Hepatocyte (in vitro differentiated cells): ENCODE data around the gene PDHX. TPM values are rescaled to one million over a fixed set of nuclear protein-coding genes. Genes with fewer than 3 reads are reported as not detected.

Experiments
- DNase-seq: peaks from one replicate; pipeline ENCODE4 v3.0.0-alpha.2; 2016; ENCODE audit warnings: low spot score
- H2AFZ ChIP-seq: fragments of 200-600 bp; sonication (generic); 2 replicates; pipeline ENCODE4 v1.6.0; 2016; ENCODE audit warnings: antibody characterized with exemption, mild to moderate bottlenecking
- H3K27ac ChIP-seq: fragments of 200-600 bp; sonication (generic); 2 replicates; pipeline ENCODE4 v1.5.1; 2016; ENCODE audit warnings: mild to moderate bottlenecking
- H3K27me3 ChIP-seq: fragments of 200-600 bp; sonication (generic); 2 replicates; pipeline ENCODE4 v1.6.1; 2016
- H3K36me3 ChIP-seq: fragments of 200-600 bp; sonication (generic); replicated peaks from 2 replicates; pipeline ENCODE4 v1.5.1; 2016; ENCODE audit warnings: low read depth; ENCODE audit not compliant: insufficient read depth
- H3K4me1 ChIP-seq: fragments of 200-600 bp; sonication (generic); 2 replicates; pipeline ENCODE4 v1.5.1; 2016; ENCODE audit warnings: mild to moderate bottlenecking, moderate library complexity; ENCODE audit not compliant: insufficient read depth
- H3K4me2 ChIP-seq: fragments of 200-600 bp; sonication (generic); 2 replicates; pipeline ENCODE4 v1.6.0; 2016
- H3K4me3 ChIP-seq: fragments of 200-600 bp; sonication (generic); 2 replicates; pipeline ENCODE4 v1.5.1; 2016; ENCODE audit warnings: mild to moderate bottlenecking
- H3K79me2 ChIP-seq: fragments of 200-600 bp; sonication (generic); 2 replicates; pipeline ENCODE4 v1.6.0; 2017; ENCODE audit warnings: mild to moderate bottlenecking
- H3K9me2 ChIP-seq: fragments of 200-600 bp; sonication (generic); replicated peaks from 2 replicates; pipeline ENCODE4 v1.6.0; 2017; ENCODE audit warnings: mild to moderate bottlenecking; ENCODE audit not compliant: insufficient read depth
- H3K9me3 ChIP-seq: fragments of 200-600 bp; sonication (generic); 2 replicates; pipeline ENCODE4 v1.5.1; 2016; ENCODE audit warnings: low read depth, mild to moderate bottlenecking
- H4K20me1 ChIP-seq: fragments of 200-600 bp; sonication (generic); 2 replicates; pipeline ENCODE4 v1.6.0; 2016; ENCODE audit warnings: mild to moderate bottlenecking; ENCODE audit not compliant: insufficient read depth, poor library complexity, severe bottlenecking
- CTCF ChIP-seq: fragments of 200-600 bp; sonication (generic); IDR thresholded peaks from 2 replicates; pipeline ENCODE4 v1.5.1; 2016; ENCODE audit warnings: antibody characterized with exemption, mild to moderate bottlenecking; ENCODE audit not compliant: poor library complexity
- EZH2 ChIP-seq: fragments of 200-600 bp; sonication (generic); IDR thresholded peaks from 2 replicates; pipeline ENCODE4 v1.6.1; 2016; ENCODE audit warnings: antibody characterized with exemption, mild to moderate bottlenecking, borderline replicate concordance
- EZH2phosphoT487 ChIP-seq: fragments of 200-600 bp; sonication (generic); IDR thresholded peaks from one replicate; pipeline ENCODE4 v1.6.1; 2018; ENCODE audit warnings: antibody characterized with exemption, mild to moderate bottlenecking, low read depth, moderate library complexity; ENCODE audit not compliant: unreplicated experiment, severe bottlenecking
- WGBS: methylation state at CpG from one replicate; pipeline ENCODE4 v1.1.6; 2016; ENCODE audit warnings: low lambda C conversion rate; ENCODE audit errors: missing lambda C conversion rate; 5-methylcytosine and 5-hydroxymethylcytosine counted together
- microRNA-seq: library from miRNA; unstranded; fragments of <30 nt; microRNA quantifications from one replicate; pipeline ENCODE4, GENCODE V29; 2017
- polyA plus RNA-seq: library from polyadenylated mRNA; unstranded; fragments of >200 nt; fragmentation: Nextera tagmentation; extraction: Ambion mirVana; gene quantifications from 2 replicates; pipeline ENCODE4 v1.2.1, GENCODE V29; 2016
- small RNA-seq: library from RNA; depleted of rRNA; stranded (forward); fragments of <200 nt; gene quantifications from one replicate; pipeline ENCODE3, GENCODE V24; 2014
- total RNA-seq: library from RNA; depleted of rRNA; stranded (reverse); fragments of >200 nt; gene quantifications from 2 replicates; pipeline ENCODE4 v1.2.3, GENCODE V29; 2014

The PDHX gene
- total and polyA plus RNA-seq, 2 experiments from 2014 or later = 44.8 to 46.8 TPM

- Histone ChIP-seq H3K9me3 (no peaks in the 10 kb centered on the region), H3K4me1 (peaks cover 4% of the 10 kb centered on the region), H4K20me1 (no peaks in the 10 kb centered on the region), H2AFZ (no peak overlapping the region), H3K79me2 (no peaks in the 10 kb centered on the region), H3K27ac (peak overlapping the region; percentile 2), H3K4me2 (no peak overlapping the region), H3K9me2 (no peaks in the 10 kb centered on the region), H3K27me3 (no peaks in the 10 kb centered on the region), H3K4me3 (no peak overlapping the region), H3K36me3 (no peaks in the 10 kb centered on the region)
- WGBS = 36% methylated on average over 8 of the region's 8 CpGs
- DNase-seq = peak; percentile 47
- TF ChIP-seq EZH2phosphoT487 (no peak), CTCF (no peak), EZH2 (no peak)
These were observed 128.9 kb downstream of the PDHX start for GRCh38 chr11:35045236-35045820.

Small RNA genes within 50 kb of the gene (microRNA-seq; reads per million reads assigned to microRNA genes)
- 25.0 reads per million, percentile 43 among the genes with 10 or more reads in this experiment for gene MIR1343

Small RNA genes within 50 kb of the gene (small RNA-seq; reads per million reads assigned to genes)
- 0.50 reads per million, percentile 38 among the genes with 10 or more reads in this experiment for gene MIR1343

Other genes starting within 250 kb of the PDHX start
- 26.8 and 30.6 TPM in 2 replicates for gene APIP, start 239 bp upstream of the PDHX start, total RNA-seq
- gene APIP, start 239 bp upstream of the PDHX start, polyA plus RNA-seq = 21.5 and 25.9 TPM in 2 replicates
- gene CD44, start 222.6 kb downstream of the PDHX start, total RNA-seq = 17.5 and 23.4 TPM in 2 replicates
- gene CD44, start 222.6 kb downstream of the PDHX start, polyA plus RNA-seq = 13.7 and 29.5 TPM in 2 replicates